Measurements from ENCODE around the gene SPDYE18. TPM values are rescaled to one million over a fixed set of nuclear protein-coding genes. Genes with fewer than 3 reads are reported as not detected.
"Not testable (repeated sequence)": the region's sequence is repeated elsewhere in the genome, so short reads cannot be mapped to it uniquely, and the experiment has no call there.

Gene SPDYE18
- total and polyA plus RNA-seq, 11 donors = 0.21 to 1.0 (median 0.54) TPM; not detected in 3

GRCh38 chr7:77079112-77079511, 16.8 kb upstream of the SPDYE18 start:
- intact Hi-C loops (cut with DNase I); H3K4me1 ChIP-seq; H3K9me3 ChIP-seq; H3K27me3 ChIP-seq; H3K4me3 ChIP-seq; DNase-seq: not testable (repeated sequence)
- peak; percentile 97 to 99 (median 98) for ATAC-seq
- H3K36me3 ChIP-seq = peaks cover 0 to 14% (median 0%) of the 10 kb centered on the region in 9 donors
- peak overlapping the region in 5 of 12 donors; percentile 28 to 71 (median 36) for H3K27ac ChIP-seq

- H3K9me3 ChIP-seq; DNase-seq; ATAC-seq; H3K27ac ChIP-seq; H3K4me1 ChIP-seq; intact Hi-C loops (cut with DNase I); H3K4me3 ChIP-seq; H3K27me3 ChIP-seq: not testable (repeated sequence)
- 78 to 90% (median 83%) methylated on average over 5 of the region's 5 CpGs for WGBS, 4 donors
- peaks cover 0 to 11% (median 0%) of the 10 kb centered on the region in 9 donors for H3K36me3 ChIP-seq
These were observed 14.7 kb upstream of the SPDYE18 start for GRCh38 chr7:77077060-77077459.

- H3K36me3 ChIP-seq; H3K9me3 ChIP-seq; H3K27ac ChIP-seq; ATAC-seq; H3K4me3 ChIP-seq; intact Hi-C loops (cut with DNase I); H3K27me3 ChIP-seq; DNase-seq; H3K4me1 ChIP-seq: not testable (repeated sequence)
- 95 to 100% (median 98%) methylated on average over 2 to 5 of the region's 6 CpGs for WGBS, 4 donors
These were observed 12.5 kb upstream of the SPDYE18 start for GRCh38 chr7:77074786-77075396.

GRCh38 chr7:77071108-77071507, 8.8 kb upstream of the SPDYE18 start:
- H3K4me3 ChIP-seq = not testable (repeated sequence)

GRCh38 chr7:77065869-77066268, 3.5 kb upstream of the SPDYE18 start:
- H3K27me3 ChIP-seq; H3K4me3 ChIP-seq; intact Hi-C loops (cut with DNase I); H3K36me3 ChIP-seq; H3K4me1 ChIP-seq; DNase-seq; H3K9me3 ChIP-seq; H3K27ac ChIP-seq; ATAC-seq: not testable (repeated sequence)
- 86 to 96% (median 92%) methylated on average over 7 of the region's 7 CpGs for WGBS, 4 donors

More at GRCh38 chr7:77071108-77071507, 8.8 kb upstream of the SPDYE18 start:
- WGBS, 4 donors = 92 to 96% (median 93%) methylated on average over 5 to 6 of the region's 6 CpGs
- H3K4me1 ChIP-seq; DNase-seq; H3K27me3 ChIP-seq; ATAC-seq; H3K36me3 ChIP-seq; intact Hi-C loops (cut with DNase I); H3K27ac ChIP-seq: not testable (repeated sequence)
- H3K9me3 ChIP-seq = peaks cover 0 to 13% (median 0%) of the 10 kb centered on the region in 12 donors

- H3K27ac ChIP-seq; DNase-seq; H3K27me3 ChIP-seq; H3K4me1 ChIP-seq; H3K4me3 ChIP-seq; ATAC-seq; H3K9me3 ChIP-seq; H3K36me3 ChIP-seq; intact Hi-C loops (cut with DNase I): not testable (repeated sequence)
- WGBS, 4 donors = 90 to 98% (median 92%) methylated on average over 3 to 4 of the region's 4 CpGs
These were observed 1.4 kb upstream of the SPDYE18 start for GRCh38 chr7:77063732-77064131.

GRCh38 chr7:77032261-77032660, 30.1 kb downstream of the SPDYE18 start, which contains the start of gene SPDYE17:
Gene SPDYE17, minus strand, starts transcription at chr7:77032361. Its CDS starts 1,791 bp downstream, at chr7:77030570.
- H3K4me3 ChIP-seq; intact Hi-C loops (cut with DNase I); ATAC-seq; H3K36me3 ChIP-seq; DNase-seq; H3K27me3 ChIP-seq; H3K9me3 ChIP-seq; H3K27ac ChIP-seq; H3K4me1 ChIP-seq: not testable (repeated sequence)
- 88 to 89% (median 88%) methylated on average over 5 to 7 of the region's 8 CpGs; no CpG with 5 or more reads in 1 of the 4 donors for WGBS, 4 donors

- DNase-seq; H3K9me3 ChIP-seq; H3K36me3 ChIP-seq; ATAC-seq; H3K27ac ChIP-seq; intact Hi-C loops (cut with DNase I); H3K27me3 ChIP-seq; H3K4me1 ChIP-seq; H3K4me3 ChIP-seq: not testable (repeated sequence)
- 88 to 93% (median 88%) methylated on average over 7 to 9 of the region's 10 CpGs for WGBS, 4 donors
These were observed 36.0 kb downstream of the SPDYE18 start for GRCh38 chr7:77026349-77026748.

GRCh38 chr7:77010074-77010680, 52.2 kb downstream of the SPDYE18 start:
- not testable (repeated sequence) for H3K9me3 ChIP-seq, ATAC-seq
- 87 to 92% (median 91%) methylated on average over 11 to 16 of the region's 16 CpGs for WGBS, 4 donors

GRCh38 chr7:77008000-77008399, 54.4 kb downstream of the SPDYE18 start:
- H3K9me3 ChIP-seq; H3K4me1 ChIP-seq; H3K36me3 ChIP-seq; H3K27me3 ChIP-seq; H3K27ac ChIP-seq; intact Hi-C loops (cut with DNase I); H3K4me3 ChIP-seq: not testable (repeated sequence)
- ATAC-seq = peak; percentile 49 to 77 (median 64)
- 61 to 70% (median 64%) methylated on average over 10 of the region's 10 CpGs for WGBS, 4 donors
- peak in 3 of 5 donors; percentile 38 to 83 (median 48) for DNase-seq

More at GRCh38 chr7:77010074-77010680, 52.2 kb downstream of the SPDYE18 start:
- H3K4me1 ChIP-seq; intact Hi-C loops (cut with DNase I); H3K27ac ChIP-seq; H3K27me3 ChIP-seq; H3K4me3 ChIP-seq; DNase-seq; H3K36me3 ChIP-seq: not testable (repeated sequence)

All from heart left ventricle (tissue), 16 donors.